ENCODE results near the gene JMJD7. TPM values are rescaled to one million over a fixed set of nuclear protein-coding genes. Genes with fewer than 3 reads are reported as not detected.

The JMJD7 gene
- total RNA-seq, 1 donor: 1.4 TPM

DNA sequence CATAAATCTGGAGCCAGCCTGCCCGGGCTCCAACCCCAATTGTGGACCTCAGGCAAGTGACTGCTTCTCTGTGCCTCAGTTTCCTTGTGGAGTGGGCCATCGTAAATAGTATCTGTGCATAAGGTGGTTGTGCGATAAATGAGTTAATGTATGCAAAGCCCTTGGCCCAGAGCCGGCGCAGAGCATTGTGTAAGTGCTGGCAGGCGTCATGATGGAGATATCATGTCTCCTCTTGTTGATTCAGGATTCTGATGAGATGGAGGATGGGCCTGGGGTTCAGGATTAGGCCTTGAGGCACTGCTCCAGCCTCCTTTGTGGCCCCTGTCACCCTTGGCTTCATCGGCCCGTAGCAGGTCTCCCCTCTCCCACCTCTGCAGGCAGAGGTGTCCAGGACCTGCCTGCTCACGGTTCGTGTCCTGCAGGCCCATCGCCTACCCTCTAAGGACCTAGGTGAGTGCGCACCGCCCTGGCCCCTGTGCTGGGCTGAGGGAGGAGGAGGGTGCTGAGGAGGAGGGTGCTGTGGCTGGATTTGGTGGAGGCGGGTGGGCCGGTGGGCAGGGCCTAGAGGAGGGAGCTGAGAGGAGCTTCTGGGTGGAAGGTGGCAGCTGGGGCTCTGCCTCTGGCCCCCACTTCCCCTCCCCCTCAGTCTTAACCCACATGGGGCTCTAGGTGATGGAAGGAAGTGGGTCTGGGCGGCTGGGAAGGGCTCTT lies 12.0 kb downstream of the JMJD7 start:
- no peak overlapping the region for H3K4me2 ChIP-seq (ENCODE audit: insufficient read depth, low read length)
- no peak overlapping the region for H3K27ac ChIP-seq (ENCODE audit: low read depth, low read length)
- H3K79me2 ChIP-seq (ENCODE audit: insufficient read depth, low read length): no peaks in the 10 kb centered on the region
- no peaks in the 10 kb centered on the region for H3K9me3 ChIP-seq (ENCODE audit: low read depth, low read length)
- H3K27me3 ChIP-seq (ENCODE audit: insufficient read depth, low read length): no peaks in the 10 kb centered on the region
- no peaks in the 10 kb centered on the region for H4K20me1 ChIP-seq (ENCODE audit: insufficient read depth, low read length)
- TF ChIP-seq, protein P1, sequence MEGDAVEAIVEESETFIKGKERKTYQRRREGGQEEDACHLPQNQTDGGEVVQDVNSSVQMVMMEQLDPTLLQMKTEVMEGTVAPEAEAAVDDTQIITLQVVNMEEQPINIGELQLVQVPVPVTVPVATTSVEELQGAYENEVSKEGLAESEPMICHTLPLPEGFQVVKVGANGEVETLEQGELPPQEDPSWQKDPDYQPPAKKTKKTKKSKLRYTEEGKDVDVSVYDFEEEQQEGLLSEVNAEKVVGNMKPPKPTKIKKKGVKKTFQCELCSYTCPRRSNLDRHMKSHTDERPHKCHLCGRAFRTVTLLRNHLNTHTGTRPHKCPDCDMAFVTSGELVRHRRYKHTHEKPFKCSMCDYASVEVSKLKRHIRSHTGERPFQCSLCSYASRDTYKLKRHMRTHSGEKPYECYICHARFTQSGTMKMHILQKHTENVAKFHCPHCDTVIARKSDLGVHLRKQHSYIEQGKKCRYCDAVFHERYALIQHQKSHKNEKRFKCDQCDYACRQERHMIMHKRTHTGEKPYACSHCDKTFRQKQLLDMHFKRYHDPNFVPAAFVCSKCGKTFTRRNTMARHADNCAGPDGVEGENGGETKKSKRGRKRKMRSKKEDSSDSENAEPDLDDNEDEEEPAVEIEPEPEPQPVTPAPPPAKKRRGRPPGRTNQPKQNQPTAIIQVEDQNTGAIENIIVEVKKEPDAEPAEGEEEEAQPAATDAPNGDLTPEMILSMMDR (IDR thresholded peaks at IDR 0.05; ENCODE audit: extremely low read depth, low read depth, low read length): no peak
- no peak for DNase-seq (ENCODE audit: insufficient read length, low spot score, missing footprints)
- H3K36me3 ChIP-seq (ENCODE audit: insufficient read depth, low read length): no peaks in the 10 kb centered on the region
- H2AFZ ChIP-seq (ENCODE audit: low read length): no peak overlapping the region
- no peaks in the 10 kb centered on the region for H3K4me1 ChIP-seq (ENCODE audit: insufficient read depth, low read length)
- no peak overlapping the region for H3K4me3 ChIP-seq (ENCODE audit: insufficient read depth, low read length)

DNA sequence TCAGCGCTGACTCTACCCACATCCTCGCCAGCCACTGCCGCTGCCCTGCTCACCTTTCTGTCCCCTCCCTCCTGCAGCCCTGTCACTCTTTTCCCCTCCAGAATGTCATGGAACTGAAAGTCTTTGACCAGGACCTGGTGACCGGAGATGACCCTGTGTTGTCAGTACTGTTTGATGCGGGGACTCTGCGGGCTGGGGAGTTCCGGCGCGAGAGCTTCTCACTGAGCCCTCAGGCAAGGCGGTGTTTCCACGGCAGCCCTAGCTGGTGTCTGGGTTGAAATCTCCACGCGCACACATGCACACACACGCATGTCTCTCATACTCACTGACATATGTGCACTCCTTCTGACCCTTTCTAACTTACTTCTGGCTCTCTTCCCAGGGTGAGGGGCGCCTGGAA lies 12.8 kb downstream of the JMJD7 start:
- H3K4me1 ChIP-seq (ENCODE audit: insufficient read depth, low read length): no peaks in the 10 kb centered on the region

DNA sequence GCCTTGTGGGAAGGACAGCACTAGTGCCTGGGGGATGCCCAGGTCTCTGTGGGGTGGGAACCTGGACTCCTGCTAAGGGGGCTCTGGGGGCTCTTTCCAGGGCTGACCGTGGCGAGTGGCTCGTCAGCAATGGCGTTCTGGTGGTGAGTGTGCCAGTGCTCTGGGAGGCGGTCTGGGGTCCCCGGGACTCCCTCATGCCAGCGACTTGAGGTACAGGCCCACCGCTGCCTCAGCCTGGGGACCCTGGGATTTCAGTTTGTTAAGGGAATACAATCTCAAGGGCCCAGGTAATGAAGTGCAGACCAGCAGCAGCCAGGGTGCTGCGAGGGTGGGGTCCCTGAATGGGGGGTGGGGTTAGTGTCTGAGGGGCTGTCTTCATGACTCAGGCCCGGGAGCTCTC lies 13.2 kb downstream of the JMJD7 start:
- Histone ChIP-seq H3K4me3 (ENCODE audit: insufficient read depth, low read length) (no peak overlapping the region), H3K4me2 (ENCODE audit: insufficient read depth, low read length) (no peak overlapping the region), H3K79me2 (ENCODE audit: insufficient read depth, low read length) (no peaks in the 10 kb centered on the region), H3K27me3 (ENCODE audit: insufficient read depth, low read length) (no peaks in the 10 kb centered on the region), H3K27ac (ENCODE audit: low read depth, low read length) (no peak overlapping the region), H2AFZ (ENCODE audit: low read length) (no peak overlapping the region), H3K9me3 (ENCODE audit: low read depth, low read length) (no peaks in the 10 kb centered on the region), H3K36me3 (ENCODE audit: insufficient read depth, low read length) (no peaks in the 10 kb centered on the region), H4K20me1 (ENCODE audit: insufficient read depth, low read length) (no peaks in the 10 kb centered on the region), H3K4me1 (ENCODE audit: insufficient read depth, low read length) (no peaks in the 10 kb centered on the region)
- TF ChIP-seq, protein P1 (IDR thresholded peaks at IDR 0.05; ENCODE audit: extremely low read depth, low read depth, low read length): no peak
- DNase-seq (ENCODE audit: insufficient read length, low spot score, missing footprints): no peak

More for the DNA sequence above, 12.8 kb downstream of the JMJD7 start:
- Histone ChIP-seq H3K4me3 (ENCODE audit: insufficient read depth, low read length) (no peak overlapping the region), H4K20me1 (ENCODE audit: insufficient read depth, low read length) (no peaks in the 10 kb centered on the region), H2AFZ (ENCODE audit: low read length) (no peak overlapping the region), H3K36me3 (ENCODE audit: insufficient read depth, low read length) (no peaks in the 10 kb centered on the region), H3K9me3 (ENCODE audit: low read depth, low read length) (no peaks in the 10 kb centered on the region), H3K27ac (ENCODE audit: low read depth, low read length) (no peak overlapping the region), H3K4me2 (ENCODE audit: insufficient read depth, low read length) (no peak overlapping the region), H3K27me3 (ENCODE audit: insufficient read depth, low read length) (no peaks in the 10 kb centered on the region), H3K79me2 (ENCODE audit: insufficient read depth, low read length) (no peaks in the 10 kb centered on the region)
- TF ChIP-seq, protein P1 (IDR thresholded peaks at IDR 0.05; ENCODE audit: extremely low read depth, low read depth, low read length): no peak
- no peak for DNase-seq (ENCODE audit: insufficient read length, low spot score, missing footprints)

DNA sequence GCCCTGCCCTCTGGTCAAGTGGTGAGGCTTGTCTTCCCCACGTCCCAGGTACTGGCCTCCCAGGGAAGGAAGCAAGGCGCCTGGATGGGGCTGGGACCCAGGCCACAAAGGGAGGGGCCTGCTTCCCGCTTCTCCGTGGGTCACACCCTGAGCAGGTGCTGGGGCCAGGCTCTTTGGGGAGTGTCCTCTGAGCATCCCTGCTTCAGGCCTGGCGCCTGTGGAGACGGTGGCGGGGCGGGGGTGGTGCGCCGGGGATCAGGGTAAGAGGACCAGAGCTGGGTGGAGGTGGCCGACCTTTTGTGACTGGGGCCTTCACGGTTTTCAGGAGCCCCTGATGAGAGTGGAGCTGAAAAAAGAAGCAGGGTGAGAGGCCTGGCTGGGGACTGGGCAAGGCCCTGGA lies 14.3 kb downstream of the JMJD7 start:
- Histone ChIP-seq H2AFZ (ENCODE audit: low read length) (no peak overlapping the region), H3K36me3 (ENCODE audit: insufficient read depth, low read length) (no peaks in the 10 kb centered on the region), H3K9me3 (ENCODE audit: low read depth, low read length) (no peaks in the 10 kb centered on the region), H3K4me2 (ENCODE audit: insufficient read depth, low read length) (no peak overlapping the region), H3K4me3 (ENCODE audit: insufficient read depth, low read length) (no peak overlapping the region), H3K79me2 (ENCODE audit: insufficient read depth, low read length) (no peaks in the 10 kb centered on the region), H3K27ac (ENCODE audit: low read depth, low read length) (no peak overlapping the region), H3K27me3 (ENCODE audit: insufficient read depth, low read length) (no peaks in the 10 kb centered on the region), H4K20me1 (ENCODE audit: insufficient read depth, low read length) (no peaks in the 10 kb centered on the region), H3K4me1 (ENCODE audit: insufficient read depth, low read length) (no peaks in the 10 kb centered on the region)
- DNase-seq (ENCODE audit: insufficient read length, low spot score, missing footprints): no peak
- TF ChIP-seq, protein P1 (IDR thresholded peaks at IDR 0.05; ENCODE audit: extremely low read depth, low read depth, low read length): no peak

Data from osteoblast (primary cell).